GM21526 (cell line): ENCODE results near the gene CACNA1D.

ENCODE experiments used
- ATAC-seq: cut with Tn5 transposase; IDR thresholded peaks from one replicate; pipeline ENCODE4 v1.9.1; 2021; ENCODE audit warnings: moderate library complexity; ENCODE audit not compliant: unreplicated experiment, low FRiP score

The CACNA1D gene

GRCh38 chr3:53493595-53493962, 832 bp upstream of the CACNA1D start:
- ATAC-seq = no peak

- no peak for ATAC-seq
These were observed 722 bp downstream of the CACNA1D start for GRCh38 chr3:53495146-53495519.

- no peak for ATAC-seq
These were observed 1.3 kb downstream of the CACNA1D start for GRCh38 chr3:53495520-53496391.

GRCh38 chr3:53496392-53496670, 1.9 kb downstream of the CACNA1D start:
- ATAC-seq = no peak

DNA sequence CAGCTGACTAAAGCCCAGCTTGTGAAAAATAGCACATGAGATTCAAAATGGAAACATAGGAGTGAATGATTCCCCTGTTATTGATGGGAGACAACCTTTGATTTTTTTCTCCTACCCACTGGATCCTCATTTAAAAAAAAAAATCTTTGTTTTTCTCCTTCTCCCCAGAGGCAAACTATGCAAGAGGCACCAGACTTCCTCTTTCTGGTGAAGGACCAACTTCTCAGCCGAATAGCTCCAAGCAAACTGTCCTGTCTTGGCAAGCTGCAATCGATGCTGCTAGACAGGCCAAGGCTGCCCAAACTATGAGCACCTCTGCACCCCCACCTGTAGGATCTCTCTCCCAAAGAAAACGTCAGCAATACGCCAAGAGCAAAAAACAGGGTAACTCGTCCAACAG, 2.6 kb downstream of the CACNA1D start:
- ATAC-seq = no peak

DNA sequence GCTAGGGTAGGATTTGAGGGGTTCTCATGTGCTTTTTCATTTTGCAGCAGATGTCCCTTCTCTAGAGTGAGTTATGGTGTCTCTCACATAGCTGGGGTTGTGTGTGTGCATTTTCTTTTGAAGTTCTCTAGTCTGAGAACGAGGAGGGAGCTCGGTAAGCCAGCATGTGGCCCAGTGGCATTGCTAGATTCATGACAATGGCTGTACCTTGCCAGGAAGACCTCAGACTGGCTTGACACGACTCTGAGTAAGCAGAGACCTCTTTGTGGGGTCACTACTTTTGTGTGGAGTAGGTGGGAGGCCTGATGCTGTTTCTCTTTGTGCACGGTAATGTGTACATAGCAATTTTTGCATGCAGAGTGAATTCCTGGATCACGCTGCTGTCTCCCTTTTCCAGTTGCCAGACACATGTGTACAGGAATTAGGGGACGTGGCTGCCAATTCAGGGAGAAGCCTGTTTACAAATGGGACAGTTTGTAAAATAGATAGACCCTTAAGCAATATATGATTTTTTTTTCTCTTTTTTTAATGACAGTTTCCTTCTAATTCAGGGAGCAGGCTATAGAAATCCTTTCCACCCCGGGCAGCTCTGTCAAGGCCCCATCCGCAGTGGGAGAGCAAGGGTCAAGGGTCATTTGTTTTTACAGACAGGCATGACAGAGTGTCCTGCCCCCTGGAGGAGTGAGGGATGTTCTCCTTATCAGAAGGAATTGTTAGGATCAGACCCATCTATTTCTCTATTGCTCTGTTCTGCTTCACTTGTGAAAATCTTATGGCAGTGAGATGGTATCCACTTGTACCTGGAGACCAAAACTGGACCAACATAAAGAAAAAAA, 4.6 kb downstream of the CACNA1D start:
- no peak for ATAC-seq

- no peak for ATAC-seq
These were observed 5.9 kb downstream of the CACNA1D start for GRCh38 chr3:53500165-53500777.

DNA sequence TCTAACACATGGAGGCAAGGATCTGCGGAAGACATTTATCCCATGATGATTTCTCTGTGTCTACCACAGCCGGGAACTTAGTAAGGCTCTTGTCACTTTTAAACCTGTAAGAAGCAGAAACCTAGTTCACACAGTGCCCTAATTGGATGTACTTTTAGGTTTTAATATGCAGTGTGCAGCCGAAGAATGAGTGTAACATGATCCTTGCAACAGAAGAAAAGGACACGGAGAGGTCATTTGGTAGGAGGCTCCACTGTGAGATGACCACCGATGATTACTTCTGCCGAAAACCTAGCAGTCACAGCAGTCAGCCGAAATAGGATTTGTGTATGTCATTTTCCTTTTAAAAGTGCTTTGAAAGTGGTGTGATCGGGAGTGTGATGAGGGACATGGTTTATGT, 6.8 kb downstream of the CACNA1D start:
- ATAC-seq = no peak

GRCh38 chr3:53502737-53503136, 8.3 kb downstream of the CACNA1D start:
- no peak for ATAC-seq

DNA sequence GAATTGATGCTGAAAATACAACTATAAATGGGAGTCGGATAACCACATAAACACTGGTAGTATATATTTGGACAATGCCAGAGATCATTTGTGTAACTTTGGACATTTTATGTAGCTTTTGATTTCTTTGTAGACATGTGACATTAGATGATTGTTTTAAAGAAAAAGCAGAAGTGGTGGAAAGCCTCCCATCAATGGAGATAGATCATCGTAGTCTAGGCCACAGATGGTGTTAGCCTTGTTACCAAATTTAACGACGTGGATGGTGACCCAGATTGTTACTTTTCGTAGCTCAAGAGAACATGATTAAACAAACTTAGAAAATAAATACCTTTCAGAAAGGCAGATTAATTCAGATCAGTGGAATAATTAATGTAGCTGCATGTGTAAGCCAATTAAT, 8.8 kb downstream of the CACNA1D start:
- ATAC-seq = no peak

DNA sequence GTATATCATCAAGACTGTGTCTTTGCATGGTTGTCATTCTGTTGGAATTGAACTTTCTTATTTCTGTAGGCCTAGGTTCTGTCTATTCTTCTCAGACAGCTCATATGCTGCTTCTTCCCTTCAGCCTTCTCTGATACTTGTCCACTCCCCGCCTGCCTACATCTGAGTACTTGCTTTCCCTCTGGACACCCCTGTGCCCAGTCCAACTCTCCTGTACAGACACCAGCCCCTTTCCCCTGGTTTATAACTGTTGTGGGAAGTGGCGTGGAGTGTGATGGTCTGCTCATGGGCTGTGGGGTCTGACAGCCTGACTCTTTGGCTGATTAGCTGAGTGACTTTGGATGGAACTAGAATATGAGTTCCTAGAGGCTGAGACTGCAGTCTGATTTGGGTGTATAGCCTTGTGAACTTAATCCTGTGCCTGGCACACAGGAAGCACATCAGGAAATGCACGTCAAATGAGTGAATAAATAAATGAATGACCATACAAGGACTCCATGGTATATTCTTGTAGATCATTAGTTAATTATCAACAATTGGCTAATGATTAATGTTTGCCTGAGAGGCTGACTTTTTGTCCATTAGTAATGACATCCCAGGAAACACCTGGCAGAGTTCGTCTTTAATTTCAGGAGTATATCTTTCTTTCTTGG, 11.8 kb downstream of the CACNA1D start:
- ATAC-seq = no peak

- ATAC-seq = no peak
These were observed 12.3 kb downstream of the CACNA1D start for GRCh38 chr3:53506763-53507145.

GRCh38 chr3:53509494-53509893, 15.1 kb downstream of the CACNA1D start:
- no peak for ATAC-seq

GRCh38 chr3:53510508-53510907, 16.1 kb downstream of the CACNA1D start:
- no peak for ATAC-seq

- no peak for ATAC-seq
These were observed 16.8 kb downstream of the CACNA1D start for GRCh38 chr3:53511246-53511645.

- no peak for ATAC-seq
These were observed 19.3 kb downstream of the CACNA1D start for GRCh38 chr3:53513556-53514190.

DNA sequence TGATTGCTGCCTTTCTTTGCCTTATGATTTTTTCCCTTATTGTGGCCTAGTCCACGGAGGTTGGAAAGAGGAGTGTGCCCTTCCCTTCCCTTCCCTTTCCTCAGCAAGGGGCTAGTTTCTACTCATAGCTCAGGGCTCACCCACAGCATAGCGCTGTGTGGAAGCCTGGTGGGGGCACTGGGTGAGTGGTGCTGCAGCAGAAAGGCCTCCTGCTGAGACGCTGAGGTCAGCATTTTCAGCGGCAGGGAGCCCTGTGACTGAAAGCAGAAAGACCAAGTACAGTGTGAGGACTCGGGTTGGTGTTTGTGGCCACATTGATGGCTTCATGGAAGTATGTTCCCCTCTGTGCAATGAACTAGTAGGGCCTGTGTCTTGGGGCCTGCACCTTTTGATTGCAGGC, 21.9 kb downstream of the CACNA1D start:
- no peak for ATAC-seq

DNA sequence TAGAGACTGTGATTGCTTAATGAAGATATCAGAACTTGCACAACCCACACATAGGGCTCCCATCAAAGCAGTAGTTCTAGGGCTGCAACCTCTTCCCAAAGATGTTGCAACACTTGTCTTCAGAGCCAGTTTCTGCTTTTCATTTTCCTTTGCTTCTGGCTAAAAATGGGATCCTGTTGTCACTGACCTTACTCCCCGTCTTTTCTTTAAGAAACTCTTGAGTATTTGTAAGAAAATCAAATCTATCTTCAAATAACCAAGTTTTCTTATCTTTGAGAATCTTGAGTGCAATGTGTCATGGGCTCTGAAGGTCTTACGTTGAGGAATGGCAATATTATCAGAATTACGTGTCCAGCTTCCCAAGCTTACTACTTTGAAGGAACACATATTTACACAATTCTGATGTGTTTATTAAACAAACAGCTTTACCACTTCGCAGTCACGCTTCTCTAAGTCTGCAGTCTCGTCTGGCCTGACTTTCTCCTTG, 24.1 kb downstream of the CACNA1D start:
- no peak for ATAC-seq

DNA sequence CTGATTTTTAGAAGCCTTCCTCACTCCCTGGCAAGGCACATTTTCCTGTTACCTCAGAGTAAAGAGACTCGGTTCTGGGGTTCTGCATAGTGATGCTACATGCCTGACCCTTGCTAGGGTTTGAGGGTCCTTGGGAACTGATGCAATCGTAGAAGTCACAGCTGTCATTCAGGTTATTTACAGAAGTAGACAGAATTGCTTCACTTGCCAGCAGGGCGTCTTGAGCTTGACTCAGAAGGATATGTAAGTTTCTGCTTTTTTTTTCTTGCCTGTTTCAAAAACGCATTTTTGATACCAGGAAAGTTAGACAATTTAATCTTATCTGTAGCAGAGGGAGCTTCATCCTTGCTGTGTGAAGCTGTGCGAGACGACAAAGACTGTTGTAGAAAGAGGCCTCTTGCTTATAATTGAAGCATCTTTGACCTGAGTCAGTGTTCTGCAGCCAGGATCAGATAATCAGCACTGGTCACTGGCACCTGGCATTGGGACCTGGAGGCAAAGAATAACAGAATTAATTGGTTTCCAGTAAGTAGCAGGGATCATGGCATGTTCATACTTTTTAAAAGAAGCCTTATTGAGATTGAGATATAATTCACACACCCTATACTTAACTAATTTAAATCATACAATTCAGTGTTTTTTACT, 24.8 kb downstream of the CACNA1D start:
- no peak for ATAC-seq

DNA sequence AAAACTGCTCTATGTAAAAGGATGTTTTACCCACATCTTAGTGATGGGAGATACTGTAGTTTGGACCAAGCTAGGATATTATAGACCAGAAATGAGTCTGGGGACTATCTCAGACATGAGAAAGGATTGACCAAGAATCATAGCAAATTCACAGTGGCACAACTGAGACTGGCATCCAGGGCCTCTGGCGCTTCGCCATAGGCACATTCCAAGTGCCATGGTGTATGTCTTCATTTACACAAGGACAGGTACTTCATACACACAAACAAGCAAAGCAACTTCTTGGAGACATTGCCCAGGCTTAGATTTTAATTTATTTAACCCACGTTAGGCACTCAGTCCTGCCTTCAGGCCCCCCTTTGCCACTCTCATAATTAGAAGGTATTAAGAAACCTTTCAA, 28.9 kb downstream of the CACNA1D start:
- no peak for ATAC-seq
